ENCODE results near the gene ICE2.

ICE2 gene

DNA sequence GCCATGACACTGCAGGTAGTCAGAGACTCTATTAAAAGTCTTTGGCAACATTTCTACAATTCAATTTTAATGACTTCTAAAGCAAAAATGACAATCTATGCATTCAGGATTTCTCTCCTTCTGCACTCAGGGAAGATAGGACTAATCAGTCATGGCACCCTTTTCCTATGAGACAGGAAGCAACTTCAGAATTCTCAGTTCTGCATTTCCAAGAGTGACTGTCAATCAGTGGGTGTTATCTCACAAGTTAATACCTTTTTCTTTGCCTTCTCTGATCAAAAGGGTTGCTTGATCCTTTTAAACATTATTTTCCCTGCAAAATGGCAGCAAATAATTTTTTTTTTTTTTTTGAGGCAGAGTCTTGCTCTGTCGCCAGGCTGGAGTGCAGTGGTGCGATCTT lies 7.8 kb upstream of the ICE2 start:
- TF ChIP-seq, protein P1, sequence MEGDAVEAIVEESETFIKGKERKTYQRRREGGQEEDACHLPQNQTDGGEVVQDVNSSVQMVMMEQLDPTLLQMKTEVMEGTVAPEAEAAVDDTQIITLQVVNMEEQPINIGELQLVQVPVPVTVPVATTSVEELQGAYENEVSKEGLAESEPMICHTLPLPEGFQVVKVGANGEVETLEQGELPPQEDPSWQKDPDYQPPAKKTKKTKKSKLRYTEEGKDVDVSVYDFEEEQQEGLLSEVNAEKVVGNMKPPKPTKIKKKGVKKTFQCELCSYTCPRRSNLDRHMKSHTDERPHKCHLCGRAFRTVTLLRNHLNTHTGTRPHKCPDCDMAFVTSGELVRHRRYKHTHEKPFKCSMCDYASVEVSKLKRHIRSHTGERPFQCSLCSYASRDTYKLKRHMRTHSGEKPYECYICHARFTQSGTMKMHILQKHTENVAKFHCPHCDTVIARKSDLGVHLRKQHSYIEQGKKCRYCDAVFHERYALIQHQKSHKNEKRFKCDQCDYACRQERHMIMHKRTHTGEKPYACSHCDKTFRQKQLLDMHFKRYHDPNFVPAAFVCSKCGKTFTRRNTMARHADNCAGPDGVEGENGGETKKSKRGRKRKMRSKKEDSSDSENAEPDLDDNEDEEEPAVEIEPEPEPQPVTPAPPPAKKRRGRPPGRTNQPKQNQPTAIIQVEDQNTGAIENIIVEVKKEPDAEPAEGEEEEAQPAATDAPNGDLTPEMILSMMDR (IDR thresholded peaks at IDR 0.05; ENCODE audit: poor library complexity, severe bottlenecking), result no peak
- H3K27me3 ChIP-seq (ENCODE audit: insufficient read depth, poor library complexity, severe bottlenecking), result no peaks in the 10 kb centered on the region
- ATAC-seq (ENCODE audit: low read depth), result no peak
- H3K36me3 ChIP-seq (ENCODE audit: low read depth), result no peaks in the 10 kb centered on the region
- H3K9me3 ChIP-seq (ENCODE audit: severe bottlenecking), result no peaks in the 10 kb centered on the region
- no peaks in the 10 kb centered on the region for H3K4me1 ChIP-seq (ENCODE audit: insufficient read depth, poor library complexity, severe bottlenecking)
- DNase-seq (ENCODE audit: low spot score), result no peak
- no peak overlapping the region for H3K27ac ChIP-seq (ENCODE audit: poor library complexity, severe bottlenecking)
- H3K4me3 ChIP-seq (ENCODE audit: severe bottlenecking), result no peak overlapping the region

DNA sequence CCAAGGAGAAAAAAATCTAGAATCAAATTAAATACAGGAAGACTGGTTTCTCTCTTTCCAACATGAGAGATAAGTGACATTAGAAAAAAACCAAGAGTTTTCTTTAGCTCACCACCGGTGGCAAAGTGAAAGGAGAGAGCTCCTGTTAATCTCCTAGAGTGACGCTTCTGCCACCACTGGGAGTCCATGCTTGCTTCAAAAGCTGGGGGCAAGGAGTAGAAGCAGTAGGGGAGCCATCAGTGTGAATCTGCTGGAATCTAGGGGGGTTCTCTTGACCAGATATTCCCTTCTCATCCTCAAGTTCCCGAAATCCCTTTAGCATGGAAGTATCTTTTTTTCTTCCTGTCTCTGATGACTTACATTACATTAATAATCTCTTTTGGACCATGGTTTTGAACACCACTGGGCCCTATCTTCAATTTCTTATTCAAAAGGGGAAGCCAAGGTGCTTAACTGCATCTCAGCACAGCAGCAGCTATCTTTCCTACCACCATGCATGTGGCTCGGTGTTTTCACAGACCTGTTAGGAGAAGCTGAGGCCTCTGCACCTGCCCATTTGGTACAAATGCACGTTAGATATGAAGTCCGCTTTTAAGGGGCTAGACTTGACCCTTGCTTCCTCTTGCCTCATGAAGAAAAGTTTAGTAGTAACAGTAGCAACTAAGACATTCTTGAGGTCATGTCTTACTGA lies 6.6 kb upstream of the ICE2 start:
- H3K9me3 ChIP-seq (ENCODE audit: severe bottlenecking), result no peaks in the 10 kb centered on the region
- H3K4me3 ChIP-seq (ENCODE audit: severe bottlenecking), result no peak overlapping the region
- DNase-seq (ENCODE audit: low spot score) (no peak), ATAC-seq (ENCODE audit: low read depth) (no peak)
- H3K27ac ChIP-seq (ENCODE audit: poor library complexity, severe bottlenecking), result no peak overlapping the region
- no peaks in the 10 kb centered on the region for H3K36me3 ChIP-seq (ENCODE audit: low read depth)
- TF ChIP-seq, protein P1 (IDR thresholded peaks at IDR 0.05; ENCODE audit: poor library complexity, severe bottlenecking), result no peak
- H3K27me3 ChIP-seq (ENCODE audit: insufficient read depth, poor library complexity, severe bottlenecking), result no peaks in the 10 kb centered on the region
- H3K4me1 ChIP-seq (ENCODE audit: insufficient read depth, poor library complexity, severe bottlenecking), result no peaks in the 10 kb centered on the region

DNA sequence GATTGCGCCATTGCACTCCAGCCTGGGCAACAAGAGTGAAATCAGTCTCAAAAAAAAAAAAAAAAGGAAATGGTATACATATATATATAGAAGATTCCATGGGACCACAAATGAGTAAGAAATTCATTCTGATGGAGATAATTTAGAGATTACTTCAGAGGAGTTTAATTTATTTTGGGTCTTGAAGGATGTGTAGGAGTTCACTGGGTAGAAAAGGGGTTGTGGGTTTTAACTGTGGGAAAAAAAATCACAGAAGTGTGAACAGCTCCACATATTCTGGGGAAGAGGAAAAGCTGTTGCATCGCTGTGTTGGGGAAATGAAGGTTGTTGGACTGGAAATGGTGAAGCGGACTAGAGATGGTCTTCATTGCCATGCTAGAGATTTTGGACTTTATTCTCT lies 4.1 kb upstream of the ICE2 start:
- Histone ChIP-seq H3K27me3 (ENCODE audit: insufficient read depth, poor library complexity, severe bottlenecking) (no peaks in the 10 kb centered on the region), H3K4me1 (ENCODE audit: insufficient read depth, poor library complexity, severe bottlenecking) (peaks cover 6% of the 10 kb centered on the region), H3K27ac (ENCODE audit: poor library complexity, severe bottlenecking) (no peak overlapping the region), H3K4me3 (ENCODE audit: severe bottlenecking) (no peak overlapping the region), H3K9me3 (ENCODE audit: severe bottlenecking) (no peaks in the 10 kb centered on the region), H3K36me3 (ENCODE audit: low read depth) (no peaks in the 10 kb centered on the region)
- DNase-seq (ENCODE audit: low spot score) (no peak), ATAC-seq (ENCODE audit: low read depth) (no peak)
- TF ChIP-seq, protein P1 (IDR thresholded peaks at IDR 0.05; ENCODE audit: poor library complexity, severe bottlenecking), result no peak

DNA sequence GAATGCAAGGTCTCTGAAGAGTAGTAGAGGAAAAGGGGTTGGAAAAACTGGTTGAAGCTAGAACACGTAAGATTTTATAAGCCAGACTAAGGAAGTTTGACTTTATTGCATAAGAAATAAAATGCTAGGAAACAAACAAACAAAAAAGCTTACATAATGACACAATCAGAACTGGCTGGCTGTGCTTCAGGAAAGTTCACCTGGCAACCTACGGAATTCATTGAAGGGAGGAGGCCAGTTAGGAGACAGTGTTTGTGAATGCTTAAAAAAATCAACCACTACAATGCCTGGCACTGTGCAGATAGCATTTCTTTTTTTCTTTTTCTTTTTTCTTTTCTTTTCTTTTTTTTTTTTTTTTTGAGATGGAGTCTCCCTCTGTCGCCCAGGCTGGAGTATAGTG lies 1.9 kb upstream of the ICE2 start:
- Histone ChIP-seq H3K27me3 (ENCODE audit: insufficient read depth, poor library complexity, severe bottlenecking) (no peaks in the 10 kb centered on the region), H3K27ac (ENCODE audit: poor library complexity, severe bottlenecking) (no peak overlapping the region), H3K4me3 (ENCODE audit: severe bottlenecking) (no peak overlapping the region), H3K36me3 (ENCODE audit: low read depth) (peaks cover 21% of the 10 kb centered on the region), H3K9me3 (ENCODE audit: severe bottlenecking) (no peaks in the 10 kb centered on the region), H3K4me1 (ENCODE audit: insufficient read depth, poor library complexity, severe bottlenecking) (peaks cover 27% of the 10 kb centered on the region)
- TF ChIP-seq, protein P1 (IDR thresholded peaks at IDR 0.05; ENCODE audit: poor library complexity, severe bottlenecking), result no peak
- ATAC-seq (ENCODE audit: low read depth), result no peak
- DNase-seq (ENCODE audit: low spot score), result no peak

DNA sequence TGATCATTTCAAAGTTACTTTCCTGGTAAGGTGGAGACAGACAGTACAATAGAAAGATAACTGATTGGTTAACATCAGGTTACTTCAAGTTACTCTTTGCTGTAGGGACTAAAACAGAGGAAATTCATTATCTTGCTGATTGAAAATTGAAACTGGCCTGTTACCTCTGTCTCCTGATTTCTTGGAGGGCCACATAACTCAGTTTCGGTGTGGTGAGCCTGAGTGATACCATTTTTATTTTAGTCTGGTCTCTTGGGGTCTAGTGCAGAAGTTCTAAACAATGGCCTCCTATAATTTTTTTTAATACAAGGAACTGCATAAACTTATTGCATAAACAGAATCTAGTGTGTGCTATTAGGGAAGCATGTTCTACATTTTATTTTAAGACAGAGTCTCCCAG lies 1.2 kb upstream of the ICE2 start:
- Histone ChIP-seq H3K4me3 (ENCODE audit: severe bottlenecking) (no peak overlapping the region), H3K9me3 (ENCODE audit: severe bottlenecking) (no peaks in the 10 kb centered on the region), H3K36me3 (ENCODE audit: low read depth) (peaks cover 28% of the 10 kb centered on the region), H3K4me1 (ENCODE audit: insufficient read depth, poor library complexity, severe bottlenecking) (peaks cover 33% of the 10 kb centered on the region), H3K27me3 (ENCODE audit: insufficient read depth, poor library complexity, severe bottlenecking) (no peaks in the 10 kb centered on the region), H3K27ac (ENCODE audit: poor library complexity, severe bottlenecking) (no peak overlapping the region)
- TF ChIP-seq, protein P1 (IDR thresholded peaks at IDR 0.05; ENCODE audit: poor library complexity, severe bottlenecking), result no peak
- ATAC-seq (ENCODE audit: low read depth) (no peak), DNase-seq (ENCODE audit: low spot score) (no peak)

Measured in RWPE2 (cell line).